NCI-H2171 treated with DMSO at 0.1 percent for 48 hours (cell line): ENCODE data around the gene HDAC10.
A peak's percentile ranks its signal among the peaks of the same experiment; 100 is the strongest.

Source experiments
- DNase-seq: peaks from one replicate; lab custom pipeline; 2025; lab: John Stamatoyannopoulos, UW

The HDAC10 gene

GRCh38 chr22:50232481-50233151 is 18.4 kb downstream of the HDAC10 start:
- no peak for DNase-seq

DNA sequence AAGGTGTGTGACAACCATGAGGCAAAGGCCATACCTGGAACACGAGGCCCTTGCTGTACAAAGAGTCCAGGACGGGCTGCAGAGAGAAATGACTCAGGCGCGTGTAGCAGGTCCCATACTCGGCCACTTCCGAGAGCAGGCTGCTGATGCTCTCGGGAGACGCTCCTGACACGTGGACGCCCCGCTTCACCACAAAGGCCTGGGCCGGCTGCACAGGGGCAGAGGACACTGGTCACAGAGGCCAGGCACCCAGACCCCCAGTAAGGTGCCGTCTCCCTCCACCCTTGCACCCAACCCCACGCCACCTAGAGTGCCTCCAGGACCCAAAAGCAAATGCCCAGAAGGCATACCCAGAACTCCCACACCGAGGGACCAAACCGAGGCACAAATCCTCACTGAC is 21.7 kb downstream of the HDAC10 start:
- DNase-seq, result no peak

- no peak for DNase-seq
These were observed 22.7 kb downstream of the HDAC10 start for GRCh38 chr22:50228366-50228765.

DNA sequence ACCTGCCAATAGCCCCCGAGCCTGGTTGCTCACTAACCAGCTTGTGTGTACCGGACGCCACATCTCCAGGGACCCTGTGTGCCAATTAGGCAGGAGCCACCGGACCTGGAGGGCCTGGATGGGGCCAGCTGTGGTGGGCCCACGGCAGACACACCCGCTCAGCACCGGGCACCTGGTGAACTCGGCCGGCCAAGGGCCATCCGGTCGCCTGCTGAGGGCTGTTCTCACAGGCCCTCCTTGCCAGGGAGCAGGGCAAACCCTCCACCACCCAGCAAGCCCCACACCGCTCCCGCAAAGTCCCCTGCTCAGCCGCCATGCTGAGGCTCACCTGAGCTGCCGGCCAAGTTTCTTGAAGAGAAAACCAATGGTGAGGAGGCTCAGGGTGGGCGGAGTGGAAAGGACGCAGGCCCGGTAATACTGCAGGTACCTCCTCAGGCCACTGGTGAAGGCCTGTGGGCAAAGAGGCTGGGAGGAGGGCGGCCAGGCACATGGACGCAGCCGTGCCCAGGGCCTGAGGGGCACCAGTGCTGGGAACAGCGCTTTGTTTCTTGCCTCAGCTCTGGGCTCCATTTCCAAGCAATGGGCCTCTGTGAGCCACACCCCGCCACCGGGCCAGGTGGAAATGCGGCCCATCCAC is 23.4 kb downstream of the HDAC10 start:
- no peak for DNase-seq

- DNase-seq, result no peak
These were observed 24.2 kb downstream of the HDAC10 start for GRCh38 chr22:50226875-50227165.

- no peak for DNase-seq
These were observed 24.8 kb downstream of the HDAC10 start for GRCh38 chr22:50226063-50226874.

DNA sequence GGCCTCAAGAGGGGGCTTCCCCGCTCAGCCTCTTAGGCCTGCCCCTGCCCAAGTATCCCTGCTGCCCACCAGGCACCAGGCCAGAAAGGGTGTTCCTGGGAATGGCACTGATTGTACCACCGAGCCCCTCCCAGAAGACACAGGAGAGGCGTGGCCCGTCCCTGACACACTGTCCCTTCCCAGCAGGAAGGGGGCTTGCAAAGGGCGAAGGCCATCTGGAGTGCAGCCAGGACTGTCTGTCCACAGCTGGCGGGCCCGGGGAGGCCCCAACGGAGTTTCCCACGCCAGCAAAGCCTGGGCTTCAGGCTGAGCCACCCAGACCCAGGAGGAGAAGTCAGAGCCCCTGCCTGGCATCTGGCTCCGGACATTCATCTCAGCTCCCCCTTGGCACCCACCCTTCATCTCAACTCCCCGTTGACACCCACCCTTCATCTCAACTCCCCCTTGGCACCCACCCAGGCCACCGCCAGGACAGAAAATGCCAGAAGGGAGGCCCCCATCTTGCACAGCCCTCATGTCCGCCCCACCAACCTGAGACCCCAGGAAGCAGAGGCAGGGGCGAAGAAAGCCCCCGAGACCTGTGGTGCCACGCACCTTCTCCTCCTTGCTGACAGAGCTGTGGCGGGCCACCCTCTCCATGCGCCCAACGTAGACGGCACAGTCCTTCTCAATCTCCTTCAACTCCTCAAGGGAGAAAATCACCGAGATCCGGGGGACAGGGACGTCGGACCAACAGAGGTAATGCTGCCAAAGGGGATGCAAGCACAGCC is 25.7 kb downstream of the HDAC10 start:
- no peak for DNase-seq

- DNase-seq, result no peak
These were observed 27.0 kb downstream of the HDAC10 start for GRCh38 chr22:50224071-50224470.

- DNase-seq, result no peak
These were observed 28.6 kb downstream of the HDAC10 start for GRCh38 chr22:50222508-50222907.

GRCh38 chr22:50221410-50222300 is 29.4 kb downstream of the HDAC10 start:
- DNase-seq, result no peak

- no peak for DNase-seq
These were observed 30.3 kb downstream of the HDAC10 start for GRCh38 chr22:50220603-50221409.

- DNase-seq, result no peak
These were observed 31.1 kb downstream of the HDAC10 start for GRCh38 chr22:50219800-50220602.

- peak; percentile 44 for DNase-seq
These were observed 31.9 kb downstream of the HDAC10 start for GRCh38 chr22:50218996-50219727.

- no peak for DNase-seq
These were observed 32.7 kb downstream of the HDAC10 start for GRCh38 chr22:50218153-50218995.

- no peak for DNase-seq
These were observed 33.4 kb downstream of the HDAC10 start for GRCh38 chr22:50217543-50218152.

DNA sequence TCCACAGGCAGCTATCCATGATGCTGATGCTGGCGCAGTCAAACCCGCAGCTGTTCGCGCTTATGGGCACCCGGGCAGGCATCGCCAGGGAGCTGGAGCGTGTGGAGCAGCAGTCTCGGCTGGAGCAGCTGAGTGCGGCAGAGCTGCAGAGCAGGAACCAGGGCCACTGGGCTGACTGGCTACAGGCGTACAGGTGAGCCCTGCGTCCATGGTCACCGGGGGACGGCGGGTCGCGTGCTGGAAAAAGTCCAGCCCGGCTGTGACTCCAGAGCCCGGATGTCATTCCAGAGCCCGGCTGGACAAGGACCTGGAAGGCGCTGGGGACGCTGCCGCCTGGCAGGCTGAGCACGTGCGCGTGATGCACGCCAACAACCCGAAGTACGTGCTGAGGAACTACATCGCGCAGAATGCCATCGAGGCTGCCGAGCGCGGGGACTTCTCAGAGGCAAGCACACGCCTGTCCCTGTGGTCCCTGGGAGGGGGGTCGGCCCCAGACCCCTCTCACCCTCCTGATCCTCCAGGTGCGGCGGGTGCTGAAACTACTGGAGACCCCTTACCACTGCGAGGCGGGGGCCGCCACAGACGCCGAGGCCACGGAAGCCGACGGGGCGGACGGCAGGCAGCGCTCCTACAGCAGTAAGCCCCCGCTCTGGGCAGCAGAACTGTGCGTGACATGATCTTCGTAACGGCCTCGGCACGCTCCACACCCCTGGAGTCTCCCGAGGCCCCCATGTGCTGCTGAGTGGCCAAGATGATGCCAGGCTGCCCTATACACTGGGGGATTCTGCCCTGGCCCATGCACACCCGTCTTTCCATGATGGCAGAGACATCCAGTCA is 34.2 kb downstream of the HDAC10 start:
- no peak for DNase-seq
